Measurements from ENCODE around the gene PTOV1. TPM values are rescaled to one million over a fixed set of nuclear protein-coding genes. Genes with fewer than 3 reads are reported as not detected.

The PTOV1 gene
- total and polyA plus RNA-seq, 10 of the 15 experiments (the other 5 are each of a cell fraction or from before 2014, with no cell fraction given) = 3.2 to 83.5 (median 22.3) TPM

DNA sequence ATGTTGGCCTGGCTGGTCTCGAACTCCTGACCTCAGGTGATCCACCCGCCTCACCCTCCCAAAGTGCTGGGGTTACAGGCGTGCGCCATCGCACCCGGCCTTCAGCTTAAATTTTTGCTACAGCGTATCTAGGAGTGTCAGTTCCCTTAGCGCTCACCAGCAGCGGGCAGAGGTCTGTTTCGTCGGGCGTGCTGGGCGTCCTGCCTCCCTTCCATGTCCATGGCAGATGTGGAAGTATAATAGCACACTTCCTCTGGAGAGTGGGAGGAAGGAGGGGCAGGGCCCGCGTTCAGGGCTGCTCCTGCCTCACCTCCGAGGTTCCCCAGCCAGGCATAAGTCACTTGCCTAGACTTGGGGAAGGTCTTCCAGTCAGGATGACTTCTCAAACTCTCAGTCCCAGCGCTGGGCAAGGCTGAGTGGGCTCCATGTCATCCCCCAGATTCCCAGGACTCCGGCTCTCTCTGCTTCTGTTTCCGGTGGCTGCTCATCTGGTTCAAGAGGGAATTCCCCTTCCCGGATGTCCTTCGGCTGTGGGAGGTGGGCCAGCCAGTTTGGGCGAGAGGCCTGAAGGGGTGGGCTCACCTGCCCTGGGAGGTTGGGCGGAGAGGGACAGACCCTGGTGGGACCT lies 36.2 kb downstream of the PTOV1 start:
- BruUV-seq (replicated peaks) = no TSS peak
- H4K20me1 ChIP-seq (ENCODE audit: control insufficient read depth, insufficient read depth) = no peaks in the 10 kb centered on the region
- in situ Hi-C loops (cut with MboI) = loop anchor here (25.0 kb wide), 1 partner anchor 1250 kb away; the partner anchor contains the start of genes CA11 and DBP
- TF ChIP-seq TARDBP (IDR thresholded peaks at IDR 0.05; ENCODE audit: borderline replicate concordance) (no peak), HCFC1 (IDR thresholded peaks at IDR 0.05; ENCODE audit: low read length) (no peak), PAX5 (IDR thresholded peaks at IDR 0.05; ENCODE audit: borderline replicate concordance, low read depth, low read length) (peak; percentile 19; the same call in 1 of the 2 replicates), PML (IDR thresholded peaks at IDR 0.05; ENCODE audit: low read length) (no peak), NR2F1 (conservative IDR thresholded peaks at IDR 0.05) (no peak), SMAD1 (IDR thresholded peaks at IDR 0.05; ENCODE audit: low read depth, partially characterized antibody) (no peak), TBL1XR1 (IDR thresholded peaks at IDR 0.05; ENCODE audit: low read depth, low read length) (no peak), BHLHE40 (IDR thresholded peaks at IDR 0.05; ENCODE audit: borderline replicate concordance in 1 of 2, low read depth in 2 of 2, low read length in 1 of 2) (no peak), TAF1 (IDR thresholded peaks at IDR 0.05; ENCODE audit: borderline replicate concordance, low read depth, low read length) (no peak), MTA3 (IDR thresholded peaks at IDR 0.05; ENCODE audit: borderline replicate concordance, low read length) (peak; percentile 24; the same call in 1 of the 2 replicates), NFYA (IDR thresholded peaks at IDR 0.05; ENCODE audit: borderline replicate concordance, low read depth, low read length) (no peak)
- TF ChIP-seq, protein P1, sequence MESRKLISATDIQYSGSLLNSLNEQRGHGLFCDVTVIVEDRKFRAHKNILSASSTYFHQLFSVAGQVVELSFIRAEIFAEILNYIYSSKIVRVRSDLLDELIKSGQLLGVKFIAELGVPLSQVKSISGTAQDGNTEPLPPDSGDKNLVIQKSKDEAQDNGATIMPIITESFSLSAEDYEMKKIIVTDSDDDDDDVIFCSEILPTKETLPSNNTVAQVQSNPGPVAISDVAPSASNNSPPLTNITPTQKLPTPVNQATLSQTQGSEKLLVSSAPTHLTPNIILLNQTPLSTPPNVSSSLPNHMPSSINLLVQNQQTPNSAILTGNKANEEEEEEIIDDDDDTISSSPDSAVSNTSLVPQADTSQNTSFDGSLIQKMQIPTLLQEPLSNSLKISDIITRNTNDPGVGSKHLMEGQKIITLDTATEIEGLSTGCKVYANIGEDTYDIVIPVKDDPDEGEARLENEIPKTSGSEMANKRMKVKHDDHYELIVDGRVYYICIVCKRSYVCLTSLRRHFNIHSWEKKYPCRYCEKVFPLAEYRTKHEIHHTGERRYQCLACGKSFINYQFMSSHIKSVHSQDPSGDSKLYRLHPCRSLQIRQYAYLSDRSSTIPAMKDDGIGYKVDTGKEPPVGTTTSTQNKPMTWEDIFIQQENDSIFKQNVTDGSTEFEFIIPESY (IDR thresholded peaks at IDR 0.05) = peak; percentile 58; the same call in 1 of the 2 replicates
- TF ChIP-seq, protein P2, sequence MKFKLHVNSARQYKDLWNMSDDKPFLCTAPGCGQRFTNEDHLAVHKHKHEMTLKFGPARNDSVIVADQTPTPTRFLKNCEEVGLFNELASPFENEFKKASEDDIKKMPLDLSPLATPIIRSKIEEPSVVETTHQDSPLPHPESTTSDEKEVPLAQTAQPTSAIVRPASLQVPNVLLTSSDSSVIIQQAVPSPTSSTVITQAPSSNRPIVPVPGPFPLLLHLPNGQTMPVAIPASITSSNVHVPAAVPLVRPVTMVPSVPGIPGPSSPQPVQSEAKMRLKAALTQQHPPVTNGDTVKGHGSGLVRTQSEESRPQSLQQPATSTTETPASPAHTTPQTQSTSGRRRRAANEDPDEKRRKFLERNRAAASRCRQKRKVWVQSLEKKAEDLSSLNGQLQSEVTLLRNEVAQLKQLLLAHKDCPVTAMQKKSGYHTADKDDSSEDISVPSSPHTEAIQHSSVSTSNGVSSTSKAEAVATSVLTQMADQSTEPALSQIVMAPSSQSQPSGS (IDR thresholded peaks at IDR 0.05; ENCODE audit: low read length) = no peak
- TF ChIP-seq, protein P3, sequence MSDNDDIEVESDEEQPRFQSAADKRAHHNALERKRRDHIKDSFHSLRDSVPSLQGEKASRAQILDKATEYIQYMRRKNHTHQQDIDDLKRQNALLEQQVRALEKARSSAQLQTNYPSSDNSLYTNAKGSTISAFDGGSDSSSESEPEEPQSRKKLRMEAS (IDR thresholded peaks at IDR 0.05; ENCODE audit: low read depth, low read length) = no peak
- TF ChIP-seq, protein P4, sequence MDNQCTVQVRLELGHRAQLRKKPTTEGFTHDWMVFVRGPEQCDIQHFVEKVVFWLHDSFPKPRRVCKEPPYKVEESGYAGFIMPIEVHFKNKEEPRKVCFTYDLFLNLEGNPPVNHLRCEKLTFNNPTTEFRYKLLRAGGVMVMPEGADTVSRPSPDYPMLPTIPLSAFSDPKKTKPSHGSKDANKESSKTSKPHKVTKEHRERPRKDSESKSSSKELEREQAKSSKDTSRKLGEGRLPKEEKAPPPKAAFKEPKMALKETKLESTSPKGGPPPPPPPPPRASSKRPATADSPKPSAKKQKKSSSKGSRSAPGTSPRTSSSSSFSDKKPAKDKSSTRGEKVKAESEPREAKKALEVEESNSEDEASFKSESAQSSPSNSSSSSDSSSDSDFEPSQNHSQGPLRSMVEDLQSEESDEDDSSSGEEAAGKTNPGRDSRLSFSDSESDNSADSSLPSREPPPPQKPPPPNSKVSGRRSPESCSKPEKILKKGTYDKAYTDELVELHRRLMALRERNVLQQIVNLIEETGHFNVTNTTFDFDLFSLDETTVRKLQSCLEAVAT (IDR thresholded peaks at IDR 0.05) = 0 out of 2 replicates have a peak, but pooled peaks have one; percentile 21
- peaks cover 5 to 18% of the 10 kb centered on the region in 2 experiments for H3K36me3 ChIP-seq (ENCODE audit: control insufficient read depth in 2 of 2, insufficient read depth in 2 of 2, low read length in 1 of 2)
- peaks cover 10% of the 10 kb centered on the region for H3K79me2 ChIP-seq (ENCODE audit: control insufficient read depth, insufficient read depth, low read length)
- no peak overlapping the region for H3K9ac ChIP-seq (ENCODE audit: control insufficient read depth, insufficient read depth, low read length)
- no peaks in the 10 kb centered on the region; the same call in 2 of the 3 replicates for H3K9me3 ChIP-seq (replicated peaks; ENCODE audit: control insufficient read depth, insufficient read depth, low read length)
- ChIA-PET RAD21 (ENCODE audit: unreplicated experiment) (interaction anchor here (0.8 to 2.4 kb wide), 3 partner anchors 8 to 24 kb away, joined by 3 to 9 read pairs (median 6); no protein-coding TSS in a partner anchor), POLR2A (interaction anchor here (0.8 to 3.6 kb wide), 7 partner anchors 9 to 43 kb away, joined by 3 to 33 read pairs (median 4); partner anchors contain the start of genes AKT1S1, IL4I1 and TBC1D17), SMC1A (ENCODE audit: uncharacterized antibody, unreplicated experiment) (interaction anchor here (0.6 to 1.3 kb wide), 4 partner anchors 10 to 90 kb away, joined by 3 to 6 read pairs (median 3); partner anchors contain the start of genes ATF5, IL4I1 and NUP62), CTCF (interaction anchor here (0.8 to 1.3 kb wide), 3 partner anchors 8 to 10 kb away, joined by 3 read pairs; partner anchors contain the start of genes AKT1S1 and IL4I1)
- ATAC-seq (no peak), FAIRE-seq (no peak), DNase-seq (ENCODE audit: low read depth, low spot score) (no peak)
- H3K27me3 ChIP-seq (replicated peaks in 1 of 2; ENCODE audit: control insufficient read depth in 2 of 2, insufficient read depth in 2 of 2, low read length in 1 of 2) = no peaks in the 10 kb centered on the region
- WGBS (ENCODE audit: insufficient coverage, insufficient replicate concordance, low lambda C conversion rate, missing lambda C conversion rate) = 69% methylated on average over 23 of the region's 23 CpGs
- peak overlapping the region; percentile 2; the same call in 1 of the 2 replicates for H3K4me2 ChIP-seq (ENCODE audit: control insufficient read depth, insufficient read depth)
- H3K4me1 ChIP-seq (ENCODE audit: control insufficient read depth, insufficient read depth, low read length) = peaks cover 22% of the 10 kb centered on the region
- H3K4me3 ChIP-seq = no peak overlapping the region
- no peak overlapping the region for H2AFZ ChIP-seq (ENCODE audit: control insufficient read depth, low read depth, low read length)
- H3K27ac ChIP-seq (ENCODE audit: control insufficient read depth, insufficient read depth) = no peak overlapping the region
- intact Hi-C loops (cut with micrococcal nuclease; ENCODE audit: unreplicated experiment) = no loop called here

Data from GM12878 (cell line).